ENCODE results near the gene CLSTN1. TPM values are rescaled to one million over a fixed set of nuclear protein-coding genes. Genes with fewer than 3 reads are reported as not detected.

CLSTN1 gene
- 23.1 and 59.6 TPM in 2 replicates for polyA plus RNA-seq (2012; rRNA removed)
- polyA plus RNA-seq (2012; cell fraction: cytosol; rRNA removed) = 41.2 and 50.0 TPM in 2 replicates
- 82.8 and 84.4 TPM in 2 replicates for polyA plus RNA-seq (2012; cell fraction: nucleus; rRNA removed)

DNA sequence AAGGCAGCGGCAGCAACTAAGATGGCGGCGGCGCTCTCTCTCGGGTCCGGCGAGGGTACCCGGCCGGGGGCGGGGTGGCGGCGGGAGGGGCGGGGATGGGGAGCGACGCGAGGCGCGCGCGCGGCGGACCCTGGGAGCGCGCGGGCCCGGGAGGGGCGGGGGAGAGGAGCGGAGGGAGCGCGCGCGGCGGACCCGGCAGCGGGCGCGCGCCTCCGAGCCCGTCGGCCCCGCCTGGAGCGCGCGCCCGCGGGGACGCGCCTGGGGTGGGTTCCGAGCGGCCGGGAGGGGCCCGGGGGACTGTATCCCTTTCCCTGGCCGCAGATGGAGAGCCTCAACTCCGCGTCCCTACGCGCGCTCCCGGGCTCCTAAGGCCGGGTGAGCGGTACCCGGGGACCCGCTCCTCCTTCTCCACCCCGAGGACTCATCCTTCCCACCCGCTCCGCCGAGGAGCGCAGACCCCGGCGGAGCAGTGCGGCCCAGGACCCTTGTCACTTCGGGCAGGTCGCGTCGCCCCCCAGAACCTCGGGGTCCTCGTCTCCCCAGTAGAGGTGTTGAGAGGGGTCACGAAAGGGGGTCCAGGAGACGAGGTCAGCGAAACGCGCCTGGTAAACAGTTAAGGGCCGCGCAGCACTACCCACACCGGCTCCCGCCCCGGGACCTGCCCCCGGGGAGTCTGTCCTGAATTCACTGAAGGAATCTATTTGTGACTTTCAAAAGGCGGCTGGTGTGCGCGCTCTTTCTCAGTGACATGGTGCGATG is at the start of gene CLSTN1:
TSS of gene CLSTN1 (minus strand) at position 23 of the 759 bp plus-strand sequence. CDS start 232 bp downstream, outside the sequence.
- Histone ChIP-seq H3K27me3 (ENCODE audit: insufficient read depth) (no peaks in the 10 kb centered on the region), H3K9ac (peak within 1 kb of the TSS; percentile 76), H3K4me3 (ENCODE audit: low read depth in 2 of 2, low read length in 1 of 2) (peak within 1 kb of the TSS; percentile 74 to 92), H2AFZ (ENCODE audit: low read depth) (peak within 1 kb of the TSS; percentile 83; the same call in 1 of the 2 replicates), H4K20me1 (ENCODE audit: insufficient read depth) (peaks cover 25% of the 10 kb centered on the region), H3K4me2 (peak within 1 kb of the TSS; percentile 94), H3K9me2 (no peaks in the 10 kb centered on the region), H3F3A (replicated peaks; ENCODE audit: insufficient read depth) (peaks cover 30% of the 10 kb centered on the region), H3K27ac (ENCODE audit: low read depth in 2 of 2, low read length in 1 of 2) (peak within 1 kb of the TSS in 1 of 2 experiments; percentile 69; a peak in 2 of 4 replicates), H3K4me1 (ENCODE audit: control insufficient read depth in 1 of 2, insufficient read depth in 2 of 2, low read depth in 1 of 2, low read length in 1 of 2) (peaks cover 0 to 21% of the 10 kb centered on the region in 2 experiments; a peak in 3 of 4 replicates), H3K36me3 (replicated peaks in 1 of 2; ENCODE audit: control insufficient read depth in 1 of 2, insufficient read depth in 2 of 2, low read length in 1 of 2) (peaks cover 0 to 5% of the 10 kb centered on the region in 2 experiments), H3K9me3 (no peaks in the 10 kb centered on the region), H3K79me2 (ENCODE audit: insufficient read depth) (peaks cover 39% of the 10 kb centered on the region)
- peak; percentile 75 for TF ChIP-seq TAF1 (IDR thresholded peaks at IDR 0.05; ENCODE audit: borderline replicate concordance, low read depth, low read length)
- TF ChIP-seq, protein P1, sequence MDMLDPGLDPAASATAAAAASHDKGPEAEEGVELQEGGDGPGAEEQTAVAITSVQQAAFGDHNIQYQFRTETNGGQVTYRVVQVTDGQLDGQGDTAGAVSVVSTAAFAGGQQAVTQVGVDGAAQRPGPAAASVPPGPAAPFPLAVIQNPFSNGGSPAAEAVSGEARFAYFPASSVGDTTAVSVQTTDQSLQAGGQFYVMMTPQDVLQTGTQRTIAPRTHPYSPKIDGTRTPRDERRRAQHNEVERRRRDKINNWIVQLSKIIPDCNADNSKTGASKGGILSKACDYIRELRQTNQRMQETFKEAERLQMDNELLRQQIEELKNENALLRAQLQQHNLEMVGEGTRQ (IDR thresholded peaks at IDR 0.05; ENCODE audit: borderline replicate concordance, low read depth, low read length) = no peak
- no peak for TF ChIP-seq SMC3 (IDR thresholded peaks at IDR 0.05; ENCODE audit: low read depth, low read length)
- TF ChIP-seq YY1 (IDR thresholded peaks at IDR 0.05; ENCODE audit: low read depth) = peak; percentile 85
- TF ChIP-seq, protein P2, sequence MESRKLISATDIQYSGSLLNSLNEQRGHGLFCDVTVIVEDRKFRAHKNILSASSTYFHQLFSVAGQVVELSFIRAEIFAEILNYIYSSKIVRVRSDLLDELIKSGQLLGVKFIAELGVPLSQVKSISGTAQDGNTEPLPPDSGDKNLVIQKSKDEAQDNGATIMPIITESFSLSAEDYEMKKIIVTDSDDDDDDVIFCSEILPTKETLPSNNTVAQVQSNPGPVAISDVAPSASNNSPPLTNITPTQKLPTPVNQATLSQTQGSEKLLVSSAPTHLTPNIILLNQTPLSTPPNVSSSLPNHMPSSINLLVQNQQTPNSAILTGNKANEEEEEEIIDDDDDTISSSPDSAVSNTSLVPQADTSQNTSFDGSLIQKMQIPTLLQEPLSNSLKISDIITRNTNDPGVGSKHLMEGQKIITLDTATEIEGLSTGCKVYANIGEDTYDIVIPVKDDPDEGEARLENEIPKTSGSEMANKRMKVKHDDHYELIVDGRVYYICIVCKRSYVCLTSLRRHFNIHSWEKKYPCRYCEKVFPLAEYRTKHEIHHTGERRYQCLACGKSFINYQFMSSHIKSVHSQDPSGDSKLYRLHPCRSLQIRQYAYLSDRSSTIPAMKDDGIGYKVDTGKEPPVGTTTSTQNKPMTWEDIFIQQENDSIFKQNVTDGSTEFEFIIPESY (IDR thresholded peaks at IDR 0.05; ENCODE audit: borderline replicate concordance, low read depth) = no peak
- DNase-seq = peak; percentile 100
- WGBS (ENCODE audit: low lambda C conversion rate) = 44% methylated on average over 14 of the region's 93 CpGs
- POLR2A ChIA-PET = no interaction called here
- CTCF ChIA-PET = no interaction called here

DNA sequence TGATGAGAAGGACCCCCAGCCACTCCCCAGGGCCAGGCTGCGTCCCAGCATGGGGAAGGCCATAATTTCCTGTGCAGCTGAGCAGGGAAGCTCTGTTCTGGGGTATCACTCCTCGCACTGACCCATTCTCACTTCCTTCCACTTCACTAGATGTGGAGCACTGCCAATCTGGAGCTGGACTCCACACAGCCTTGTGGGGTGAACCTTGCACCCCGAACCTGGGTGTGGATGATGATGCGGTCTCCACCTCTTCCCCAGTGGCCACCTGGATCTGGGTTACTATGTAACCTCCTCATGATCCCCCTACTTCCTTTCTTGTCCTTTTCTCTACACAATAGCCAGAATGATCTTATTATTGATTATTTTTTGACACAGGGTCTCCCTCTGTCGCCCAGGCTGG is 49.6 kb upstream of the CLSTN1 start:
- DNase-seq = no peak
- Histone ChIP-seq H3F3A (replicated peaks; ENCODE audit: insufficient read depth) (peaks cover 5% of the 10 kb centered on the region), H3K9ac (no peak overlapping the region), H2AFZ (ENCODE audit: low read depth) (no peak overlapping the region), H3K9me3 (no peaks in the 10 kb centered on the region), H3K4me3 (ENCODE audit: low read depth in 2 of 2, low read length in 1 of 2) (no peak overlapping the region), H3K27me3 (ENCODE audit: insufficient read depth) (no peaks in the 10 kb centered on the region), H3K36me3 (replicated peaks in 1 of 2; ENCODE audit: control insufficient read depth in 1 of 2, insufficient read depth in 2 of 2, low read length in 1 of 2) (peaks cover 3 to 9% of the 10 kb centered on the region in 2 experiments), H3K27ac (ENCODE audit: low read depth in 2 of 2, low read length in 1 of 2) (no peak overlapping the region), H4K20me1 (ENCODE audit: insufficient read depth) (no peaks in the 10 kb centered on the region), H3K4me1 (ENCODE audit: control insufficient read depth in 1 of 2, insufficient read depth in 2 of 2, low read depth in 1 of 2, low read length in 1 of 2) (peaks cover 4% of the 10 kb centered on the region in 2 experiments; a peak in 1 of 4 replicates), H3K4me2 (no peak overlapping the region), H3K9me2 (no peaks in the 10 kb centered on the region), H3K79me2 (ENCODE audit: insufficient read depth) (no peaks in the 10 kb centered on the region)
- WGBS (ENCODE audit: low lambda C conversion rate) = 87% methylated on average over 5 of the region's 5 CpGs
- ChIA-PET POLR2A (interaction anchor here (0.5 to 0.6 kb wide), 2 partner anchors 184 to 578 kb away, joined by 4 to 6 read pairs; no protein-coding TSS in a partner anchor), CTCF (interaction anchor here (0.6 to 11.2 kb wide), 7 partner anchors 11 to 451 kb away, joined by 3 to 175 read pairs (median 31); partner anchors contain the start of genes LZIC and NMNAT1)
- TF ChIP-seq, protein P3, sequence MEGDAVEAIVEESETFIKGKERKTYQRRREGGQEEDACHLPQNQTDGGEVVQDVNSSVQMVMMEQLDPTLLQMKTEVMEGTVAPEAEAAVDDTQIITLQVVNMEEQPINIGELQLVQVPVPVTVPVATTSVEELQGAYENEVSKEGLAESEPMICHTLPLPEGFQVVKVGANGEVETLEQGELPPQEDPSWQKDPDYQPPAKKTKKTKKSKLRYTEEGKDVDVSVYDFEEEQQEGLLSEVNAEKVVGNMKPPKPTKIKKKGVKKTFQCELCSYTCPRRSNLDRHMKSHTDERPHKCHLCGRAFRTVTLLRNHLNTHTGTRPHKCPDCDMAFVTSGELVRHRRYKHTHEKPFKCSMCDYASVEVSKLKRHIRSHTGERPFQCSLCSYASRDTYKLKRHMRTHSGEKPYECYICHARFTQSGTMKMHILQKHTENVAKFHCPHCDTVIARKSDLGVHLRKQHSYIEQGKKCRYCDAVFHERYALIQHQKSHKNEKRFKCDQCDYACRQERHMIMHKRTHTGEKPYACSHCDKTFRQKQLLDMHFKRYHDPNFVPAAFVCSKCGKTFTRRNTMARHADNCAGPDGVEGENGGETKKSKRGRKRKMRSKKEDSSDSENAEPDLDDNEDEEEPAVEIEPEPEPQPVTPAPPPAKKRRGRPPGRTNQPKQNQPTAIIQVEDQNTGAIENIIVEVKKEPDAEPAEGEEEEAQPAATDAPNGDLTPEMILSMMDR (IDR thresholded peaks at IDR 0.05) = no peak
- TF ChIP-seq CHD2 (IDR thresholded peaks at IDR 0.05; ENCODE audit: low read length, partially characterized antibody) (no peak), RFX5 (IDR thresholded peaks at IDR 0.05; ENCODE audit: low read length) (no peak), ELF1 (IDR thresholded peaks at IDR 0.05) (no peak), TEAD4 (IDR thresholded peaks at IDR 0.05; ENCODE audit: borderline replicate concordance, insufficient read depth) (no peak), EP300 (IDR thresholded peaks at IDR 0.05; ENCODE audit: borderline replicate concordance in 1 of 2, low read depth in 1 of 2, low read length in 1 of 2) (no peak), SMC3 (IDR thresholded peaks at IDR 0.05; ENCODE audit: low read depth, low read length) (no peak)
- TF ChIP-seq, protein P4, sequence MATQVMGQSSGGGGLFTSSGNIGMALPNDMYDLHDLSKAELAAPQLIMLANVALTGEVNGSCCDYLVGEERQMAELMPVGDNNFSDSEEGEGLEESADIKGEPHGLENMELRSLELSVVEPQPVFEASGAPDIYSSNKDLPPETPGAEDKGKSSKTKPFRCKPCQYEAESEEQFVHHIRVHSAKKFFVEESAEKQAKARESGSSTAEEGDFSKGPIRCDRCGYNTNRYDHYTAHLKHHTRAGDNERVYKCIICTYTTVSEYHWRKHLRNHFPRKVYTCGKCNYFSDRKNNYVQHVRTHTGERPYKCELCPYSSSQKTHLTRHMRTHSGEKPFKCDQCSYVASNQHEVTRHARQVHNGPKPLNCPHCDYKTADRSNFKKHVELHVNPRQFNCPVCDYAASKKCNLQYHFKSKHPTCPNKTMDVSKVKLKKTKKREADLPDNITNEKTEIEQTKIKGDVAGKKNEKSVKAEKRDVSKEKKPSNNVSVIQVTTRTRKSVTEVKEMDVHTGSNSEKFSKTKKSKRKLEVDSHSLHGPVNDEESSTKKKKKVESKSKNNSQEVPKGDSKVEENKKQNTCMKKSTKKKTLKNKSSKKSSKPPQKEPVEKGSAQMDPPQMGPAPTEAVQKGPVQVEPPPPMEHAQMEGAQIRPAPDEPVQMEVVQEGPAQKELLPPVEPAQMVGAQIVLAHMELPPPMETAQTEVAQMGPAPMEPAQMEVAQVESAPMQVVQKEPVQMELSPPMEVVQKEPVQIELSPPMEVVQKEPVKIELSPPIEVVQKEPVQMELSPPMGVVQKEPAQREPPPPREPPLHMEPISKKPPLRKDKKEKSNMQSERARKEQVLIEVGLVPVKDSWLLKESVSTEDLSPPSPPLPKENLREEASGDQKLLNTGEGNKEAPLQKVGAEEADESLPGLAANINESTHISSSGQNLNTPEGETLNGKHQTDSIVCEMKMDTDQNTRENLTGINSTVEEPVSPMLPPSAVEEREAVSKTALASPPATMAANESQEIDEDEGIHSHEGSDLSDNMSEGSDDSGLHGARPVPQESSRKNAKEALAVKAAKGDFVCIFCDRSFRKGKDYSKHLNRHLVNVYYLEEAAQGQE (IDR thresholded peaks at IDR 0.05; ENCODE audit: low read depth, low read length) = no peak
- TF ChIP-seq, protein P5, sequence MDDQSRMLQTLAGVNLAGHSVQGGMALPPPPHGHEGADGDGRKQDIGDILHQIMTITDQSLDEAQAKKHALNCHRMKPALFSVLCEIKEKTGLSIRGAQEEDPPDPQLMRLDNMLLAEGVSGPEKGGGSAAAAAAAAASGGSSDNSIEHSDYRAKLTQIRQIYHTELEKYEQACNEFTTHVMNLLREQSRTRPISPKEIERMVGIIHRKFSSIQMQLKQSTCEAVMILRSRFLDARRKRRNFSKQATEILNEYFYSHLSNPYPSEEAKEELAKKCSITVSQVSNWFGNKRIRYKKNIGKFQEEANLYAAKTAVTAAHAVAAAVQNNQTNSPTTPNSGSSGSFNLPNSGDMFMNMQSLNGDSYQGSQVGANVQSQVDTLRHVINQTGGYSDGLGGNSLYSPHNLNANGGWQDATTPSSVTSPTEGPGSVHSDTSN (IDR thresholded peaks at IDR 0.05) = no peak

Data from SK-N-SH (cell line).